IPS-18c (cell line): ENCODE results near the gene TIGD4.
"Not testable (repeated sequence)": the region's sequence is repeated elsewhere in the genome, so short reads cannot be mapped to it uniquely, and the experiment has no call there.

Experiments
- H3K4me3 ChIP-seq: 2 replicates; pipeline ENCODE4 v1.7.0; 2013; ENCODE audit warnings: low read depth, mild to moderate bottlenecking, low read length, moderate library complexity; ENCODE audit not compliant: insufficient read depth
- H3K9me3 ChIP-seq: one replicate; pipeline ENCODE4 v1.6.1; 2013; ENCODE audit warnings: mild to moderate bottlenecking, low read length, moderate library complexity; ENCODE audit not compliant: control insufficient read depth, insufficient read depth

TIGD4 gene

DNA sequence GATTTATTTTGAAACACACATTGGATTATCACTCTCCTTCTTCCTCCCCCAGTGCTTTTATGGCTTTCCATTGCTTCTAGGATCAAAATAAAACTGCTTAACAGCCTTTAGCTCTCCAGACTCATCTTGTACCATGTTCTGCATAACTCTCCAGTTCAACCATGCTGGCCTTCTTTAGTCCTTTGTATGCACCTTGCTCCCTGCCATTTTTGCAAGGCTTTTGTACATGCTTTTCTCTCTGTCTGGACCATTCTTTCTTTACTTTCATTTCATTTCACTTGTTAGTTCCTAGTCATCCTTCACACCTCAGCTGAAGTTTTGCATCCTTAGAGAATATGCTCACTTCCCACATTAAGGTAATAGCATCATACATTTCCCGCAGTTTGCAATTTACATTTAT is 7.1 kb upstream of the TIGD4 start:
- H3K4me3 ChIP-seq = no peak overlapping the region

GRCh38 chr4:152785639-152786615 is 6.4 kb upstream of the TIGD4 start:
- H3K4me3 ChIP-seq = no peak overlapping the region

More for the DNA sequence above, 7.1 kb upstream of the TIGD4 start:
- H3K9me3 ChIP-seq = no peaks in the 10 kb centered on the region

DNA sequence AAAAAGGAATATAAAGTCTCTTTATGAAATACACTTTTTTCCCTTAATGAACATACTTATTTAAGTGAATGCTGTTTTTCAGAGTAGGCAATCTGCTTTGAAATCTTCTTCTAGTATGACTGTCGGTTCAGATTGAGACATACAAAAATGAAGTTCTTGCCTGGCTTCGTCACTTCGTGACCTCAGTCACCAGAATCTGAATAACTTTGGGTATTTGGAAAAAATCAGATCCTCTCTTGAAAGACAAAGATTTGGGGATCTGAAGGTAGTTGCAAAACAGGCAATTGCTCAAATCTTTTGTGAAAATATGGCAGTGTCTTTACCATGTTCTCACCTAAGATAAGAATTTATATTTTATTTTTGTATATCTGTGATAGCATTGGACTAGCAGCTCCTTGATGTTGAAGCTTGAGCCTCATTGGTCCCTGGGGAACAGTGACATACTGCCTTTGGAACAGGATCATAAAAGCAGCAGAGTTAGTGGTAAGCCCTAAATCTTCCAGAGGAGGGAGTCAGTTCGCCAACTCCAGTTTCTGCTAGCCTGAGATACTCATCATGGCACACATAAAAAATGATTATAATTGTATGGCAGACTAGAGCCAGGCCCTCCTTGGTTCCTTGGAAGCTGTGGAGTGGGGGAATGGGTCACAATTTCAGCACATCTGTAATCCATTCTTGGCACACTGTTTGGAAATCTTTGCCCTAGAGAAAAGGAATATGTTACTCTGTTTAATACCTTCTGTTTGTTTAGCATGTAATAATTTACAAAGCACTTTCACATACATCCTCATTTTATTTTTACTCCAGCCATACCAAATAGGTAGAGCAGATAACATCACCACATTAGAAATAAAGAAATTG is 5.2 kb upstream of the TIGD4 start:
- no peaks in the 10 kb centered on the region for H3K9me3 ChIP-seq
- no peak overlapping the region for H3K4me3 ChIP-seq

More at GRCh38 chr4:152785639-152786615, 6.4 kb upstream of the TIGD4 start:
- no peaks in the 10 kb centered on the region for H3K9me3 ChIP-seq

DNA sequence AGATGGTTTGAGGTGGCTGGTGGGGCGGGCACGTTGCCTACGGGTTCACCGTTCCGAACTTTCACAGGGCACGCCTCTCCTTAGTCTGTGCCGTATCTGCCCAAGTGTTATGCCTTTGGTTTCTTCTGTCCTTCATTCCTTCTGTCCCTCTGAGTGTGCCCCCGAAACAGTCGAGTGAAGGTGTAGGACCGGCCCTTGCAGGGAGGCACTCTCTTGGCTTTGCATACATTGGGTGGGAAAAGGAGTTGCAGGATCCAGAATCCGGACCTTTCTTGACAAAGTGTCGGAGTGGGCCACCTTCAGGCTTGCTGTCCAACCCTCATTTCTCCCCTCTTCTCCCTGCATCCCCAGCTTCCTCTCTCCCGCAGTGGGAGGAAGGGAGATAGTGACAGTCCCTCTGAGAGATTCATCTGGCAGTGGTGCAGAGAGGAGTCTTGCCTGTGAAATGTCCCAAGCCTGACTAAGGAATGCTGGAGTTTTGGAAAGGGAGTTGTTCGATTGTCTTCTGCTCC is 793 bp upstream of the TIGD4 start:
- Histone ChIP-seq H3K9me3 (no peaks in the 10 kb centered on the region), H3K4me3 (peak overlapping the region; percentile 98)

GRCh38 chr4:152778656-152779512 is 646 bp downstream of the TIGD4 start:
- Histone ChIP-seq H3K4me3 (peak overlapping the region; percentile 98), H3K9me3 (no peaks in the 10 kb centered on the region)

GRCh38 chr4:152777488-152777887 is 2.0 kb downstream of the TIGD4 start:
- Histone ChIP-seq H3K9me3 (no peaks in the 10 kb centered on the region), H3K4me3 (no peak overlapping the region)

DNA sequence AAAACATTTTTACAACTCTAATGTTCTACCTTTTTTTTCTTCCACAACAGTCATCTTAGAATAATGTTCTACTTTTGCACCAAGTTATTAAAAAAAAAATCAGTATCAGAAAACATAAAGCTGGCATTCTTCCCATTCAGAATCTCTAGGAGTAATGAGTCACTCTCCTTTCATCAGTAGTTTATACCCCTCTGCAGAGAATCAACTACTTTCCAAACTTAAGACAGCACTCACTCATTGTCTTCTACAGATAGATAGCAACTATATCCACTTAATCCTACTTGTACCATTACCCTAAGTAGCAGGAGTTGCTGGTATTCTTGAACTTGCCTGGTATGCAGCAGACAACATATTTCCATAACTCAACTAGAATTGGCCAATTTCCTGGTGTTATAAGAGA is 3.2 kb downstream of the TIGD4 start:
- Histone ChIP-seq H3K4me3 (no peak overlapping the region), H3K9me3 (no peaks in the 10 kb centered on the region)

- Histone ChIP-seq H3K4me3 (no peak overlapping the region), H3K9me3 (no peaks in the 10 kb centered on the region)
Measured at GRCh38 chr4:152773953-152774352, 5.6 kb downstream of the TIGD4 start.

DNA sequence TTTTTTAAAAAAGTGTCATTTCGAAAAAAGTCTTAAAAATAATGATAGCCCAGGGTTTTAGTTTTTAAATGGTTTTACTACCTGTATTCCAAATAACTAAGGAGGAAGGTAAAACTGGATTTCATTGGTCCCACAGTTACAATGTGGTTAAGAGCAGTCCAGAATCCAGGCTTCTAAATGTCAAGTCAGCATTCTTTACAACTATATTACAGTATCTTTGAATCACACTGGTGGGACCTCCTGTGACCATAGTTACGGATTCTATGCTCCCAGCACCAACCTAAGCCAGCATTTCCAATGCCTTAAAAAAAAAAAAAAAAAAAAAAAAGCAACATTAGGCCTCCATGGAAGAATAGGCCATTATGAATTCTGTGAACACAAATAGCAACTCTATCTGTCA is 6.2 kb downstream of the TIGD4 start:
- no peaks in the 10 kb centered on the region for H3K9me3 ChIP-seq
- no peak overlapping the region for H3K4me3 ChIP-seq

DNA sequence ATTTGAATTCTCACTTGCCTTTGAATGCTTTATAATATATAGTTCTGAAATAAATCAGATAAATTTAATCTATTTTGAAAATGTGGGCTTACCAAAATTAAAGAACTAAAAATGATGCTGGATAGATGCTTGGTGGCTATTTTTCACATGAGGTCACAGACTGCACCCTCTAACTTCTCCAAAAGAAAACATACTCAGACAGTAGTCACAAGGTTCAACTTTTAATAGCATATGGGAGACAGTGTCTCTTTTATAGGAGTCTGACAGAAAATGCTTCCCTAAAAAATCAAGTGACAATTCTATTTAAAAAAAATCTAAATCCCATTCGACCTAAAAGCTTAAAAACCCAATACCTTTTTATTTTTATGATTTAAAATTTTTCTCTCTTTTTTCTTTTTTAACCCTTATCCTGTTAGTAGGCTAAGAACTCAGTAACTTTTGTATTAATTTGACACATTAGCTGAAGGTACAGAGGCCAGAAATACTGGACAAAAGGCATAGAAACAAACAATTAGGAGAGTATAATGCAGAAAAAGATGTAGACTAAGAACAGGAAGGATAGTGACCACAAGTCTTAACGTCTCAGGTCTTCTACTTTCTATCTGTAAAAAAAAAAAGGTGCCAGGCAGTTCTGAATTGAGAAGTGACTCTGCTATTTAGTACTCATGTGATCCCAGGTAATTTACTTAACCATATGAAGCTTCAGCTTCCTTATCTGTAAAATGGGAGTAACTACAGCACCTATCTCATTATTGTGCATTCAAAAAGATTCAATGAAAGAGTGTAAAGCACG is 7.6 kb downstream of the TIGD4 start:
- no peaks in the 10 kb centered on the region for H3K9me3 ChIP-seq
- H3K4me3 ChIP-seq = no peak overlapping the region

GRCh38 chr4:152765069-152765737 is 14.3 kb downstream of the TIGD4 start:
- H3K9me3 ChIP-seq, H3K4me3 ChIP-seq: not testable (repeated sequence)

DNA sequence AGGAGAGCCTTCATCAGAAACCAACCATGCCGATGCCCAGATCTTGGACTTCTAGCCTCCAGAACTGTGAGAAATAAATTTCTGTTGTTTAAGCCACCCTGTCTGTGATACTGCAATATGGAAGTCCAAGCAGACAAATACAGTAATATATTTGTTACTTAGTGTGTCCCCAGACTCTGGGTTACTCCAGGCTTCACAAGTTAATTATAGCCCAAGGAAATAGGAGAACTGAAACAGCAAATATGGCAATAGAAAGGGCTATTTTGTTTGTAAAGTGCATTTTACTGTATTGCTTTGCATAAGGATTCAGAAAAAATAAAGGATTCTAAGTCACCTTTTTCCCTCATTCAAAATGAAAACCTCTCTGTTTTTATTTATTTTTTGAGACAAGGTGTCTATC is 15.7 kb downstream of the TIGD4 start:
- no peaks in the 10 kb centered on the region for H3K9me3 ChIP-seq
- H3K4me3 ChIP-seq = no peak overlapping the region

- Histone ChIP-seq H3K4me3 (no peak overlapping the region; the same call in 1 of the 2 replicates), H3K9me3 (peaks cover 6% of the 10 kb centered on the region)
Measured at GRCh38 chr4:152748619-152749018, 30.9 kb downstream of the TIGD4 start.

DNA sequence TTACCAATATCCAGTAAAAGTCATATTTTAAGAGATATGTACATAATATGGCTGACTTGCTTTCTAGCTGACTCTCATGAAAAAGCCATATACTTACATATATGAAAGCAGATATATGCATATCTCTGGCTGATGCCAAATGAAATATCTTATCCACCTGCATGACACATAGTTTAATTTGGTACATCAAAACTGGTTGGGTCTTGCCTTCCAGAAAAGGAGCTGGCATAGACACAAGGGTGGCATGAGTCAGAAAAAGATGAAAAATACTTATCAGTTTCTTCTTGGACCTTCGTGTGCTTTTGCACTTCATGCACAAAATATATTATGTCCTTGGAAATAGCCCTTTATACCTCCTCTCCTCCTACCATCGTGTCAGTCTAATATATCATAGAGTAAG is 32.1 kb downstream of the TIGD4 start:
- peaks cover 6% of the 10 kb centered on the region for H3K9me3 ChIP-seq
- H3K4me3 ChIP-seq = no peak overlapping the region

DNA sequence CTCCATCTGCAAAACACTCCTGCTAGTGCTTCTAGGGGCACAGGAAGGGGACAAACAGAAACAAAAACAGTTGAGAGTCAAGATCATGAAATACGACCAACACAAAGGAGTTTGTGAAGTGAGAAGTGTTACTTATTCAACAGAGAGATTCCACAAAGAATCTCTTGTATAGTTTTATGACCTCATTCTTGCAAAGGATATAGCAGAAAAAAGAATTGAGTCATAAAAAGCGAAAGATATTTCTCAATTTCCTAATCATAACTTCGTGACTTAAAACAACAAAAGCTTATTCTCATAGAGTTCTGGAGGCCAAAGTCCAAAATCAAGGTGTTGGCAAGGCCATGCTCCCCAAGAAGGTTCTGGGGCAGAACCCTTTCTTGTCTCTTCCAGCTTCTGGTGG is 40.7 kb downstream of the TIGD4 start:
- Histone ChIP-seq H3K4me3 (no peak overlapping the region), H3K9me3 (no peaks in the 10 kb centered on the region)

- Histone ChIP-seq H3K9me3 (no peaks in the 10 kb centered on the region), H3K4me3 (no peak overlapping the region)
Measured at GRCh38 chr4:152735906-152736305, 43.6 kb downstream of the TIGD4 start.
